Mesenteric fat pad (tissue), 1 donor: ENCODE data around the gene NRIP1. TPM values are rescaled to one million over a fixed set of nuclear protein-coding genes. Genes with fewer than 3 reads are reported as not detected.

Source experiments
- DNase-seq: peaks from one replicate; pipeline ENCODE4 v3.0.0-alpha.2; 2020; ENCODE audit warnings: low spot score
- total RNA-seq: library from RNA; stranded (reverse); fragmentation: NEBNext Ultra II Directional; extraction: Animal tissue kit (Norgen Biotek cat#: 25700); gene quantifications from one replicate; pipeline ENCODE4 v1.2.1, GENCODE V29; 2021
- donor health status: DM: yes; HTN: yes; CAD: no.

The NRIP1 gene
- total RNA-seq, 1 donor from 2014 or later = 57.8 TPM

- DNase-seq = no peak
Observed at GRCh38 chr21:15066123-15066575, 1.3 kb upstream of the NRIP1 start.

DNA sequence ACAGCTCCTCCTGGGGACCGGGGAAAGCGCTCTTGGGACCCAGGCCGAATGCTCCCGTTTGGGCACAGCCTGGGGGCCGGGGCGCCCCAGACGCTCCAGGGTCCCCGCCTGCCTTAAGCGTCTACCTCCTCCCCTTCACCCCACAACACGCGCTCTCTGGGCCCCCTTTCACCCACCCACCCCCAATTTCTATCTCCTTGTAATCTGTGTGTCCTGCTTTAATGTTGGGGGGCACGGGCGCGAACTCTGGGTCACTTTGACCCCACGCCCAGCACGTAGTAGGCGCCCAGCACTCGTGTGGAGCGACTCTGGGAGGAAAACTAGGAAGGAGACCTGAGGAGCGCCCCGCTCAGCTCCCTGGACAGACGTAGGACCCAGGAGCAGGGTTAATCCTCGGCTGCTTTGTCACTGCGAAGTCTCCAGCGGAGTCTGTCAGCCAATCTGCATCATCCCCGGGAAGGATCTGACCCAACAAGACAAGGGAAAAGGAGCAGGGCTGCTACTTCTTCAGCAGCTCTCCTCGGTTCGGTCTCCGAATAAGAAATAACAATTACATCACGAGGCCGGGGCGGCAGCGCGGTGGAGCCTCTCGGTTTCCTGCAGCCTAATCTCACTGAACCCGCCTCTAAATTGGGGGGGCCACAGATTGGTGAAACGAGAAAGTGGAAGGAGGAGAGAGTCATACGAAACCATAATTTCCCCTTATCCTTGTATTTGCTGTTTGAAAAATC lies 757 bp upstream of the NRIP1 start:
- peak; percentile 94 for DNase-seq

DNA sequence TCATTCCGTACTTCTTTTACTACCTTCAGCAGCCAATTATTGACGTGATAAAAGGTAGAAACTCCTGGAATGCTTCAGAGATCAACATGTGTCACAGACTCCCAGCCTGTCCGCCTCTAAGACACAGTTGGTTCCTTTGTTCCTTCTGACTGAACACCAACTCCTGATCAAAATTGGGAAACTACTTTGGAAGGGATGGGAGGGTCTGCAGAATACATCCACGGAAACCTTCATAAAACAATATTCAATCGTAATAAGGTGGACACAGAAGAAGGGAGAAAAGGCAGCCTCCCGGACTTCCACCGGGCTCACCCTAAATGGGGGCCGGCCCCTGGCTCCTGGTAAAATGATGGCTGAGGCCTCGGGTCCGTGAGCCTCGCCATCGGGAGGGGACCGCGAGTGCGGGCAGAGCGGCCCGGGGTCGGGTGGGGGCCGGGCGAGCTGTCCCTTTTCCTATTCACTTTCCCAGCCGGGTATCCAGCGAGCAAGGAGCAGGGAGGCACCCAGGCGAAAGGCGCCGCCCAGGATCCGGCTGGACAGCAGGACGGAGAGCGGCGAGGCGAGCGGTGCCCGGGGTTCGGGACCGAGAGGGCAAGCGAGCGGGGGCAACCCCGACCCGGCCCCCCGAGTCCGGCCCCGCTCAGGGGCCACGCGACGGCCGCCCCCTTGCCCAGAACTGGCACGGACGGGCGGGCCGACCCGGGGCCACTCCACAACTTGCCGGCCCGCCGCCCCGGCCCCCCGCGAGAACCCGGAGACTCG lies 805 bp downstream of the NRIP1 start:
- DNase-seq = no peak

GRCh38 chr21:15063081-15063813 lies 1.6 kb downstream of the NRIP1 start:
- no peak for DNase-seq

- no peak for DNase-seq
Observed at GRCh38 chr21:15062606-15062965, 2.2 kb downstream of the NRIP1 start.

DNA sequence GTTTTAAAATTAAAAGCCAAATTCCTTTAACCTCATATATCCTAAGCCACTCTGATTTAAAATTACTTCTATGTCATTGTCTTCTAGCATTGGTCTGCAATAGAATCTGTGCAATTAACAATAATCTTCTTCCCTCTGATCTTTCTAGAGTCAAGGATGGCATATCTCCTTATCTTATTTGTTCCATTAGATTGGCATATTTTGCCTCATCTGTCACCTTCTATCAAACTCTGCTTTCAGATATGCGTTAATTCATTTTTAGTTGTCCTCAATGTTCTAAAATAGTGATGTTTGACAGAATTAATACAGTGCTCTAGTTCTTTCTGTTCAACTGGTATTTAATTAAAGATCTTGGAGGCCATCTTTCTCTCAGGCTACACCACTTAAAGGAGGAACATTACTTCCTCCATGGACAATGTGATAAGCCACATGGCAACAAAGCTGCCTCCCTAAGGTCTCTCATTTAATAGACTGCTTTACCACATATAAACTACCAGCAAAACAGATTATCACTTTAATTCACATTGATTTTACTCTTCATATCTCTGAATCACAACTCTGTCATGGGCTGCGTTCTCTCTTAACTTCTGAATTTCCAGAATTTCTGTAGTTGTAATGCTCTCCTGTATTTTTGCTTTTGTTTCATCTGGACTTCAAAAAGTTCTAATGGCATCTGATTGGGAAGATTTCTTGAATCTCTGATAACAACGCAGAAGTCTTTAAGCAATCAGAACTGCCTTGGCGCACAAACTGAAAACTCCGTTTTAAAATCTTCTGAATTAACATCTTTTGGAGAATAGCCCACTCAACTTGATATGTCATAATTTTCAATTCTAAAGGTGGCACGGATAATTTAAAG lies 2.8 kb downstream of the NRIP1 start:
- DNase-seq = no peak

GRCh38 chr21:15061279-15061678 lies 3.5 kb downstream of the NRIP1 start:
- DNase-seq = no peak

GRCh38 chr21:15060543-15061175 lies 4.1 kb downstream of the NRIP1 start:
- DNase-seq = no peak

- DNase-seq = no peak
Observed at GRCh38 chr21:15059397-15059796, 5.4 kb downstream of the NRIP1 start.

DNA sequence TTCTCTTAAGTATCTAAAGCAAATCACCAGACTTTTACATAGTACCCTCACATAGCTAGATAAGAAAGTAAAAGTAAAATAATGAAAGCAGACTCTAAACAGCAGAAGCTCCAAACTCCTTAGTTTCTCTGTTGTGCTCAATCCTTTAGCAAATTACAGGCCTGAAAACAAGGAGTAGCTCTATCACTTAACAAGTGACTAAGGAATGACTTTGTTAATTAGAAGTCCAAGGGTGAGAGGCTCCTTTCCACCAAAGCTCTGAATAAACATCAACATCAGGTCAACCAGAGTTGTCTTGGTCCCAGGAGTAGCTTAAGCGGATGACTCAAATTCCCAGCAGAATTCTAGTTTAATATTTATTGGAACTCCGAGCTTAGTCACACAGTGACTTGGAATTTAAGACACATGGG lies 5.9 kb downstream of the NRIP1 start:
- DNase-seq = no peak

- no peak for DNase-seq
Observed at GRCh38 chr21:15057285-15057684, 7.5 kb downstream of the NRIP1 start.

DNA sequence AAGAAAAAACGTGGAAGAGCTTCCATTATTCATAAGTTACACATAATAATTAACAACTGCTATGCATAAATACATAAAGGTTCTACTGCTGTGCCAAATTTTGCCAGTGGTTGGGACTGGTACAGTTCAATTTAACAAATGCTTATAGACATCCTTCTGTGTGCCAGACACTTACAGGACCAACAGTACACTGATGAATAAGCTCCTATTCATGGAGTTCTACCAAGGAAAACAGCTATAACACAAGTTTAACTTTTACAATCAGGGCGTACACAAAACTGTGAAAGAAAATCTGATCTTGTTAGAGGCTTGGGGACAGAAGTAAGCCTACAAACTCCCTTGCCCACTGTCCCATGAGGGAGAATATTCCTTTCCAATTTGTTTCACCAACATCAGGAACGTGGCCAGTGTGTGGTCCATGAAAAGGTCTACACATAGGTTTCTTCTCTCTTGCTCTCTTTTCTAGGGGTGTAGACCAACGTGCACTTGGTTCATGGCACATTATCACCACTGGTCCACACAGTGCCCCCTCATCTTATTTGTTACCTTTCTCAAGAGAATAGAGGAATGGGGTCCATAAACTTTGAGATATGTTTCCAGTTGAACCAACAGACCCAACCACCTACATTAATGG lies 10.1 kb downstream of the NRIP1 start:
- no peak for DNase-seq

- DNase-seq = no peak
Observed at GRCh38 chr21:15054089-15054488, 10.7 kb downstream of the NRIP1 start.

DNA sequence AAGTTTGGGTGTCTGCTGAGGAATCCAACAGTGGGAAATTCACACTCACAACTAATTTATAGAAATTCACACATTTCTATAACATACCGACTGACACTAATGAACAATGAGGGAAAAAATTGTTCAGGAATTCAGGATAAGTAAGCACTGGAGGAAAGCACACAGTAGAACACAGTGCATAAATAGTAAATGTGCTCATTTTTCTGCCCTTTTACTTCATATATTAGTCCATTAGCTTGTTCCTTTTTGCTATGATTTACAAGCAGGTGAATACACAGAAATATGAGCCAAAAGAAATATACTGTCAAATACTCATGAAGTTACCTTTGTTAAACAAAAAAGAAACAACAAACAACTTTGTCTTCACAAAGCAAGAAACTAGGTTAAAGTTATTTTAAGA lies 11.3 kb downstream of the NRIP1 start:
- no peak for DNase-seq

- no peak for DNase-seq
Observed at GRCh38 chr21:15052459-15052763, 12.4 kb downstream of the NRIP1 start.

DNA sequence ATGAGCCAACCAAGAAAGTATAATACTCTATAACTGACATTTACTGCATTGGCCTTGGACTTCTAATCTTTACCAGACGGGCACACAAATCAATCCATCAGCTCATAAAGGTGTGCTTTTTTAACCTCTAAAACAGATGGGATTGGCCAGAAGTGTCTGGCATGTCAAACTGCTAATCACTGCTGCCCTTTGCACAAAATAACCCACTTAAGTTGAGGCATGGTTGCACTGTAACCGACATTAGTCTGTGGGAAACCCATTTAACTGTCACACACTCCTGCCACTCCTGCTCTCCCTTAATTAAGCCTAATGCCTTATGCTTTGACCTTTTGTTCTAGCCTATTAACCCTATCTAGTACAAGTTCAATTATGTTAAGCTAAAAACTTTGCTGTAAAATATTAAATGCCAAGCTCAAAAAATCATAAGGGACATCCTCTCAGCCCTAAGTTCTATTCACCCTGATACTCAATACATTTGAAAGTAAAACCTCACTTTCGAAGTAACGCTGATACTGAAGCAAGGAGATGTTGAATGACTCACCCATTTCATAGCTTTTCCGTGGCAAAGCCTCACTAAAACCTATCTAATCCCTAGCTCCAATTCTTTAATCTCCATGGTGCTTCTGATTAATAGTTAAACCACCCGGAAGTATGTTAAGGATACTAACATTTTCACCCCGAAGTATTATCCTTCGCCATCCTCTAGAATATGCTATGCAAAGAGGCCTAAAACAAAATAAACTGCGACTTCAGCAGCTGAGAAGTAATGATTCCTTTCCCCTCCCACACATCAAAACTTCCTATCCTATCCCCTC lies 12.9 kb downstream of the NRIP1 start:
- no peak for DNase-seq

DNA sequence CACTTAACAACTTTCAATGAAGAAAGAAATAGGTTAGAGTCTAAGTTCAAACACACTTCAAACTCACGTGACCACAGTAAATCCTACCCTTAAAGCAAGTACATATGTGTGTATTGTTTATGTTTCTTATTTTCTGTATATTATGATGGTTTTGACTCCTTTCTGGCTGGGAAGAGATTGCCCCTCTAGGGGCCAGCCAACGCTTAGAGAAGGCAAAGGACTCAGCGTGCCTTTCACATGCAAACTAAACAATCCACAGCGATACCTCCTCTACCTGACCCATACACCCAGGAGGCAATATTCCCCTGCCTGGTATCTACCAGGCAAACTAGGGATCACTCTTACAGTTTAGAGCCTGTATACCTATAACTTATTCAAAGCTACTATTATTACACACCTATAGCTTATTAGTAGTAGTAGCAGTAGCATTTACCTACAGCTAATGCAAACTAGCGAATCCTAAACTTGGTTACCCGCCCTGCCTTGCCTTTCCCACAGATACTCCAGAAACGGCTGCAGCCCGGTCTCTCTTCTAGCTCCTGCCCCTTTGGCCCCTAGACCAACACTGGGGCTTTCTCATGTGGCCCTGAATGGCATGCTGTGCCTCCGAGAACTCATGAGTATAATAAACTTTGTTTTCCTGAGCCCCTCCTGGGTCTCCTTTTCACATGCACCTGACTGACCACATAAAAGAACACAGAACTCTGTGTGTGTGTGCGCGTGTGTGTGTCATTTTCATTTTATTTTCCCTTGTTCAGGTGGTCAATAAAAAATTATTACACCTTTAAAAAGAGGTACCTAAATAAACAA lies 14.0 kb downstream of the NRIP1 start:
- DNase-seq = no peak

- DNase-seq = no peak
Observed at GRCh38 chr21:15045017-15045416, 19.8 kb downstream of the NRIP1 start.

- no peak for DNase-seq
Observed at GRCh38 chr21:15042531-15042930, 22.3 kb downstream of the NRIP1 start.
